ENCODE measurements around the gene GPAM. TPM values are rescaled to one million over a fixed set of nuclear protein-coding genes. Genes with fewer than 3 reads are reported as not detected.

GPAM gene, protein sequence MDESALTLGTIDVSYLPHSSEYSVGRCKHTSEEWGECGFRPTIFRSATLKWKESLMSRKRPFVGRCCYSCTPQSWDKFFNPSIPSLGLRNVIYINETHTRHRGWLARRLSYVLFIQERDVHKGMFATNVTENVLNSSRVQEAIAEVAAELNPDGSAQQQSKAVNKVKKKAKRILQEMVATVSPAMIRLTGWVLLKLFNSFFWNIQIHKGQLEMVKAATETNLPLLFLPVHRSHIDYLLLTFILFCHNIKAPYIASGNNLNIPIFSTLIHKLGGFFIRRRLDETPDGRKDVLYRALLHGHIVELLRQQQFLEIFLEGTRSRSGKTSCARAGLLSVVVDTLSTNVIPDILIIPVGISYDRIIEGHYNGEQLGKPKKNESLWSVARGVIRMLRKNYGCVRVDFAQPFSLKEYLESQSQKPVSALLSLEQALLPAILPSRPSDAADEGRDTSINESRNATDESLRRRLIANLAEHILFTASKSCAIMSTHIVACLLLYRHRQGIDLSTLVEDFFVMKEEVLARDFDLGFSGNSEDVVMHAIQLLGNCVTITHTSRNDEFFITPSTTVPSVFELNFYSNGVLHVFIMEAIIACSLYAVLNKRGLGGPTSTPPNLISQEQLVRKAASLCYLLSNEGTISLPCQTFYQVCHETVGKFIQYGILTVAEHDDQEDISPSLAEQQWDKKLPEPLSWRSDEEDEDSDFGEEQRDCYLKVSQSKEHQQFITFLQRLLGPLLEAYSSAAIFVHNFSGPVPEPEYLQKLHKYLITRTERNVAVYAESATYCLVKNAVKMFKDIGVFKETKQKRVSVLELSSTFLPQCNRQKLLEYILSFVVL
- total RNA-seq: 30.4 TPM

DNA sequence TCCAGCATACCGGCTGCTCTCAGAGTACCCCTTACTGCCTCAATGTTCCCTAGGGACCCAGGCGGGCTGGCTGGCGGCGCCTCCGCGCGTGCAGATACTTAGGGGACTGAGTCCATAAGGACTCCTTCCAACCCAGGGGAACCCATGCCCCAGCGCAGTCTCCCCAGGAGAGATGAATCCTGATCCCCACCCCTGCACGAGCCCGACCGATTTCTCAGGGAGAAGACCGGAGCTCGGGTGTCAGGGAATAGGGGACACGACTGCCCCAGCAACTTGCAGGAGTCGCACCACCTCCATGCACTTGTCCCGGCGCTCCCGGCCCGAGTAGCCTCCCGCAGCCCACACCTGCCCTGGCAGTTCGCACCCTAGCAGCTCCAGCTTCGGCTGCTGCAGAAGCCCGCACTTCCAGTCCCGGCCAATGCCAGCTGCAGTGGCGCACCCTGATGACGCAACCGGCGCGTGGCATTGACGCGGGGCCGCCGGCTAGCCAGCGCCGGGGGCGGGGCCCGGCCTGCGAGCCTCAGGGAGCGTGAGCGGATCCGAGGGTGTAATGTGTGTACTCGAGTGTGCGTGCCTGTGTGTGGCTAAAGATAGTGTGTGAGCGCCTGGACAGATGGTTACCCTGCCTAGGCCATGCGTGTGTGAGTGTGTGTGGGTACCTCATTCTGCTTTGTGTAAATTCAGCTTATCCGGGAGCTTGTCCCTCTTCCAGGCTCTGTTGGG lies at the start of gene GPAM:
TSS of gene GPAM (minus strand) at position 437 of the 723 bp plus-strand sequence. CDS start 1,981 bp downstream, outside the sequence.

Other genes starting within 250 kb of the GPAM start
- gene TECTB, start 99.6 kb upstream of the GPAM start, total RNA-seq: 0.23 TPM
- 2.3 TPM for gene ACSL5, start 190.4 kb upstream of the GPAM start, total RNA-seq